NT2/D1 (cell line): ENCODE measurements around the gene FOXK1.

Experiments used
- SUZ12 ChIP-seq: IDR thresholded peaks from 2 replicates; pipeline ENCODE4 v1.6.1; 2011; ENCODE audit not compliant: insufficient read length, insufficient read depth; ENCODE audit errors: extremely low read depth
- YY1 ChIP-seq: IDR thresholded peaks from 2 replicates; pipeline ENCODE4 v1.6.1; 2011; ENCODE audit not compliant: insufficient read length, insufficient read depth
- ZNF274 ChIP-seq: IDR thresholded peaks from 2 replicates; pipeline ENCODE4 v1.6.1; 2011; ENCODE audit warnings: mild to moderate bottlenecking, low read depth, low read length

DNA sequence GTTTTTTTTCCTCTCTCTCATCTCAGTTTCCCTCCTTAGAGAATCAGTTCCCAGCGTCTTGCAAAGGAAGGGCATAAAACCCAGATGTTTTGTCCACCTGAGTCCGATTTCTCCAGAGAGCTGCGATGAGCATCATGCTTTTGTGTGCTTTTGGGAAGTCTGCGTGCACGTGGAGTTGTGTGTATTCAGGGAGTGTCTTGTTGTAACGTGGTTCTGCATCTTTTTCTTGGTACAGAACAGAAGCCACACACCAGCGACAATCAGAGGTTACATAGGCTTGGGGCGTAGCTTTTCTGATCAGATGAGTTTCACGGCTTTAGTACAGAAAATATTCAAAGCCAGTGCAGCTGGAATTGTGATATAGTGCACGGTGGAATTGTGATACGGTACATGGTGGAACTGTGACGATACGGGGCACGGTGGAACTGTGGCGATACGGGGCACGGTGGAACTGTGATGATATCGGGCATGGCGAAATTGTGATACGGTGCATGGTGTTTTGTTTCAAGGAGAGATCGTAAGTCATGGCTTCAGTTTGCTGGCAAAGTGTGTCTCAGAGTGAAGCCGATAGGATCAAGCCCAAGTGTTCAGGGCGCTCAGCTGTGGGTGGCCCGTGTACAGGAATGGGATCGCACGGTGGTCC lies 32.8 kb downstream of the FOXK1 start:
- TF ChIP-seq YY1 (no peak), ZNF274 (no peak), SUZ12 (no peak)
